ENCODE data around the gene TRAPPC10. TPM values are rescaled to one million over a fixed set of nuclear protein-coding genes. Genes with fewer than 3 reads are reported as not detected.

The TRAPPC10 gene
- total RNA-seq, 2 donors from 2014 or later: 10.9 to 26.4 TPM

DNA sequence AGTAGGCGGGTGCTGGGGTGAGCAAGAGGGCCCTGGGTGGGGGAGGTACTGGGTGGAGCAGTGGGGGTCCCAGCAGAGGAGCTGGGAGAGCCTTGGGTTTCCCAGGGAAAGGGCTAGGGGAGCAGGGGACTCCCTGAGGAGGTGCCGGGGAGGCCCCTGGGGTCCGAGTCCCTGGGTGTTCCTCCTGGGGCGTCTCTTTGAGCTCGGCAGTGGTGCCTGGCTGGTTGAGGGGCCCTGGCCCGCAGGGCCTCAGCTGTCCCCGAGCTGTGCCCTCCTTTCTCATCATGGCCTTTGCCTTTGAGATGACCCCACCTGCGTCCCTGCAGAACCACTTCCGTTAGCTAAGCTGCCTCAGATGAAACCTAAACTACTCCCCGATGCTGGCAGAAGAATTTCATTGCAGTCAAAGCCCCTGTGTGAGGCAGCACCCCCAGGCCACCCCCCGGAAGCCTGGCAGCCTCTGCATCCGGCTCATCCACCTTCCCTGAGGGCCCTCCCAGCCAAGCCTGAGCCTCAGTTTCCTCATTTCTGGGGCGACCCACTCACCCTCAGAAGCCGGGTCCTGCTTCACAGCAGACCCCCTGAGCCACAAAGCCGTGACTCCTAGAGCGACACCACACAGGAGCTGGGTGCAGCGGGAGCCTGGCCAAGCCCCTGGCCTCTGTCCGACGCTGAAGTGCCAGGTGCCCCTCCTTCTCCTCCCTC is 43.5 kb upstream of the TRAPPC10 start:
- Histone ChIP-seq H3K4me1 (no peaks in the 10 kb centered on the region), H3K4me3 (no peak overlapping the region), H3K27ac (no peak overlapping the region), H3K27me3 (no peaks in the 10 kb centered on the region), H3K9me3 (no peaks in the 10 kb centered on the region), H3K36me3 (replicated peaks in 1 of 2; ENCODE audit: insufficient read depth in 1 of 2, low read depth in 2 of 2) (peaks cover 0 to 7% of the 10 kb centered on the region in 2 donors)
- 92 to 95% methylated on average over 15 to 19 of the region's 19 CpGs for WGBS, 2 donors
- no peak for ATAC-seq
- DNase-seq: no peak
- intact Hi-C loops (cut with DNase I): no loop called here
- TF ChIP-seq, protein P1, sequence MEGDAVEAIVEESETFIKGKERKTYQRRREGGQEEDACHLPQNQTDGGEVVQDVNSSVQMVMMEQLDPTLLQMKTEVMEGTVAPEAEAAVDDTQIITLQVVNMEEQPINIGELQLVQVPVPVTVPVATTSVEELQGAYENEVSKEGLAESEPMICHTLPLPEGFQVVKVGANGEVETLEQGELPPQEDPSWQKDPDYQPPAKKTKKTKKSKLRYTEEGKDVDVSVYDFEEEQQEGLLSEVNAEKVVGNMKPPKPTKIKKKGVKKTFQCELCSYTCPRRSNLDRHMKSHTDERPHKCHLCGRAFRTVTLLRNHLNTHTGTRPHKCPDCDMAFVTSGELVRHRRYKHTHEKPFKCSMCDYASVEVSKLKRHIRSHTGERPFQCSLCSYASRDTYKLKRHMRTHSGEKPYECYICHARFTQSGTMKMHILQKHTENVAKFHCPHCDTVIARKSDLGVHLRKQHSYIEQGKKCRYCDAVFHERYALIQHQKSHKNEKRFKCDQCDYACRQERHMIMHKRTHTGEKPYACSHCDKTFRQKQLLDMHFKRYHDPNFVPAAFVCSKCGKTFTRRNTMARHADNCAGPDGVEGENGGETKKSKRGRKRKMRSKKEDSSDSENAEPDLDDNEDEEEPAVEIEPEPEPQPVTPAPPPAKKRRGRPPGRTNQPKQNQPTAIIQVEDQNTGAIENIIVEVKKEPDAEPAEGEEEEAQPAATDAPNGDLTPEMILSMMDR (IDR thresholded peaks at IDR 0.05): no peak

DNA sequence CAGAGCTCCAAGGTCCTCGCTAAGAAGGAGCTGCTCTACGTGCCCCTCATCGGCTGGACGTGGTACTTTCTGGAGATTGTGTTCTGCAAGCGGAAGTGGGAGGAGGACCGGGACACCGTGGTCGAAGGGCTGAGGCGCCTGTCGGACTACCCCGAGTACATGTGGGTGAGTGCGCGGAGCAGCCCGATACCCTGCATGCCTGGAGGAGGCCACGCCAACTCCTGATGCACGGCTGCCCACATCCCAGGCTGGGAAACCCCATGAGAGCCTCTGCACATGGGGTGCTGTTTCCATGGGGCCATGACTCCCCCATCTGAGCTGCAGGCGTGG is 43.0 kb upstream of the TRAPPC10 start:
- TF ChIP-seq POLR2A (IDR thresholded peaks at IDR 0.05): no peak
- TF ChIP-seq, protein P1 (IDR thresholded peaks at IDR 0.05): no peak
- no peak for DNase-seq
- H3K27me3 ChIP-seq: no peaks in the 10 kb centered on the region
- H3K36me3 ChIP-seq (replicated peaks in 1 of 2; ENCODE audit: insufficient read depth in 1 of 2, low read depth in 2 of 2): peaks cover 0 to 7% of the 10 kb centered on the region in 2 donors
- no peak overlapping the region for H3K4me3 ChIP-seq
- no peak overlapping the region for H3K27ac ChIP-seq
- no peaks in the 10 kb centered on the region for H3K4me1 ChIP-seq
- H3K9me3 ChIP-seq: no peaks in the 10 kb centered on the region
- intact Hi-C loops (cut with DNase I): no loop called here
- WGBS, 2 donors: 93 to 100% methylated on average over 2 to 14 of the region's 17 CpGs
- no peak for ATAC-seq

DNA sequence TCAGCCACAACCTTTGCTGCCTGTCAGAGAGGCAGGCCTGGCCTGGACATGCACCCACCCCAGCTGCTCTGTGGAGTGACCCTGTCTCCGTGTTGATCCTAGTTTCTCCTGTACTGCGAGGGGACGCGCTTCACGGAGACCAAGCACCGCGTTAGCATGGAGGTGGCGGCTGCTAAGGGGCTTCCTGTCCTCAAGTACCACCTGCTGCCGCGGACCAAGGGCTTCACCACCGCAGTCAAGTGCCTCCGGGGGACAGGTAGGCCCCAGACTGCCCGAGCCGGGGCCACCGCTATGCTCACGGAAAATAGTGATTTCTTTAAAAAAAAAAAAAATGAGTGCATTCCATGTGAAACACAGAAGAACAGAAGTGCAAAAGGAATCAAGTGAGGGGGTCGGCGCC is 41.6 kb upstream of the TRAPPC10 start:
- H3K36me3 ChIP-seq (replicated peaks in 1 of 2; ENCODE audit: insufficient read depth in 1 of 2, low read depth in 2 of 2): peaks cover 0 to 7% of the 10 kb centered on the region in 2 donors
- WGBS, 2 donors: 95 to 97% methylated on average over 10 to 18 of the region's 18 CpGs

DNA sequence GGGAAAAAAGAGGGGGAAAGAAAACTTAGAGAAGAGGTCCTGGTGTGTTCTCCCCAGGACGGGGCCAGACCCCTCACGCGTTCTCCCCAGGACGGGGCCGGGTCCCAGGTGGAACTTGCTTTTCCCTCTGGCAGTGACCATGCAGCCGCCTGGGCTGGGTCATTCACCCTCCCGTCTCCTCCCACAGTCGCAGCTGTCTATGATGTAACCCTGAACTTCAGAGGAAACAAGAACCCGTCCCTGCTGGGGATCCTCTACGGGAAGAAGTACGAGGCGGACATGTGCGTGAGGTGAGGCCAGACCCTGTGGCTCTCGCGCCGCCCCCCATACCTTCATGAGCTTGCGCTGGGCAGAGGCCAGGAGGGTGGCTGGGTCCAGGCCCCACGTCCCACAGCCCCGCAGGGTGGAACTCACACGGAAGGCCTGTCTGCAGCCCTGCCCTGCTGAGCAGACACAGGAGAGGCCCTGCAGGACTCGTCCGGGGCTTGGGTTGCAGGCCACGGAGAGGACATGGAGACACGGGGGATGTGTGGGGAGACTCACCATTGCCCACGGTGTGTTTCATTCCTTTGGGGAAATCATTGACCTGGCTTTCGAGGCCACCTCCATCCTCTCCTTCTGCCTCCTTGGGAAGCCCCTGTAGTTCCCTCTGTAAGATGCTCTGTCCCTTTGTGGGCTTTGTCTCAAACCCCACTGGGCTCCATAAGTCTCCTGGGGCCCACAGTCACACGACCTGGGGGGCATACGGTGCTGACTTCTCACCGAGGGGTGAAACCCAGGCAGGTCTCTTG is 40.7 kb upstream of the TRAPPC10 start:
- TF ChIP-seq POLR2A (IDR thresholded peaks at IDR 0.05): no peak
- TF ChIP-seq, protein P1 (IDR thresholded peaks at IDR 0.05): no peak
- H3K27me3 ChIP-seq: no peaks in the 10 kb centered on the region
- no peaks in the 10 kb centered on the region for H3K4me1 ChIP-seq
- ATAC-seq (no peak), DNase-seq (no peak)
- intact Hi-C loops (cut with DNase I): no loop called here
- H3K4me3 ChIP-seq: no peak overlapping the region
- peaks cover 0 to 7% of the 10 kb centered on the region in 2 donors for H3K36me3 ChIP-seq (replicated peaks in 1 of 2; ENCODE audit: insufficient read depth in 1 of 2, low read depth in 2 of 2)
- H3K9me3 ChIP-seq: no peaks in the 10 kb centered on the region
- H3K27ac ChIP-seq: no peak overlapping the region
- WGBS, 2 donors: 83 to 84% methylated on average over 17 to 27 of the region's 29 CpGs

More for the DNA sequence above, 41.6 kb upstream of the TRAPPC10 start:
- TF ChIP-seq, protein P1 (IDR thresholded peaks at IDR 0.05): no peak
- no peak for TF ChIP-seq POLR2A (IDR thresholded peaks at IDR 0.05)
- no peaks in the 10 kb centered on the region for H3K4me1 ChIP-seq
- no peak for ATAC-seq
- no peaks in the 10 kb centered on the region for H3K27me3 ChIP-seq
- DNase-seq: no peak
- H3K4me3 ChIP-seq: no peak overlapping the region
- intact Hi-C loops (cut with DNase I): no loop called here
- H3K9me3 ChIP-seq: no peaks in the 10 kb centered on the region
- no peak overlapping the region for H3K27ac ChIP-seq

DNA sequence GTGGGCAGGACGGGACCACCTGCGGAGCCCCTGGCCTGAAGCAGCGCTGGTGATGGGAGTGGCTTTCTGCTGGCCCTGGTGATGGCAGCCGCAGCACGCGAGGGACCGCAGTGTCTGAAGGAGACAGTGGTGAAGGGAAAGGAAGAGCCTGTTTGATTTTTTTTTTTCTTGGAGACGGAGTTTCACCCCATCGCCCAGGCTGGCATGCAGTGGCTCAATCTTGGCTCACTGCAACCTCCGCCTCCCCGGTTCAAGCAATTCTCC is 40.2 kb upstream of the TRAPPC10 start:
- H3K4me3 ChIP-seq: no peak overlapping the region
- no peaks in the 10 kb centered on the region for H3K9me3 ChIP-seq
- H3K4me1 ChIP-seq: no peaks in the 10 kb centered on the region
- WGBS, 2 donors: 95 to 97% methylated on average over 8 to 11 of the region's 11 CpGs
- ATAC-seq (no peak), DNase-seq (no peak)
- H3K36me3 ChIP-seq (replicated peaks in 1 of 2; ENCODE audit: insufficient read depth in 1 of 2, low read depth in 2 of 2): peaks cover 0 to 7% of the 10 kb centered on the region in 2 donors
- no peak overlapping the region for H3K27ac ChIP-seq
- intact Hi-C loops (cut with DNase I): no loop called here
- H3K27me3 ChIP-seq: no peaks in the 10 kb centered on the region
- TF ChIP-seq, protein P1 (IDR thresholded peaks at IDR 0.05): no peak
- no peak for TF ChIP-seq POLR2A (IDR thresholded peaks at IDR 0.05)
